ENCODE results near the gene C2orf49.

- no peak for TF ChIP-seq CTCF (IDR thresholded peaks at IDR 0.05; ENCODE audit: insufficient read depth, low read length)
- TF ChIP-seq POLR2AphosphoS5 (IDR thresholded peaks at IDR 0.05; ENCODE audit: low read depth) = no peak
Measured at GRCh38 chr2:105375001-105375561, 37.7 kb downstream of the C2orf49 start.

Measured in HL-60 (cell line).